Right hindlimb (tissue), 1 donor: ENCODE results near the gene CFAP73.
"Not testable (repeated sequence)": the region's sequence is repeated elsewhere in the genome, so short reads cannot be mapped to it uniquely, and the experiment has no call there.

Source experiments
- DNase-seq: peaks from one replicate; pipeline ENCODE4 v3.0.0-alpha.2; 2018

CFAP73 gene

DNA sequence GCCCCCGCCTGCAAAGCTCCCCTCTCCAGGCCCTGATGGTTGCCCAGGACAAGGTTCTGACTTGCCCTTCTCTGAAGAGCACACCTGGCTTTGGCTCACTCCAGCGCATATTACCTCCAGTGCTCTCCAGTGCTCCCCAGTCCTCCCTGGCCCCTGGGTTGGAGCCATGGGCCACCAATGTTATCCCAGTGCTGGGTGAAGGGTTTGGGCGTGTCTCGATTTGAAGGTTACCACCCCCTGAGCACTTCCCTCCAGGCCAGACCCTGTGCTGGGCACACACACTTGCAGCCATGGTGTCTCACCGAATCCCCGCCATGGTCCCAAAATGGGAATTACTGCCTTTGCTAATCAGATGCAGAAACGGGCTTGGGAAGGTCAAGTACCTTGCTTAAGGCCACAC lies 47.1 kb downstream of the CFAP73 start:
- no peak for DNase-seq

DNA sequence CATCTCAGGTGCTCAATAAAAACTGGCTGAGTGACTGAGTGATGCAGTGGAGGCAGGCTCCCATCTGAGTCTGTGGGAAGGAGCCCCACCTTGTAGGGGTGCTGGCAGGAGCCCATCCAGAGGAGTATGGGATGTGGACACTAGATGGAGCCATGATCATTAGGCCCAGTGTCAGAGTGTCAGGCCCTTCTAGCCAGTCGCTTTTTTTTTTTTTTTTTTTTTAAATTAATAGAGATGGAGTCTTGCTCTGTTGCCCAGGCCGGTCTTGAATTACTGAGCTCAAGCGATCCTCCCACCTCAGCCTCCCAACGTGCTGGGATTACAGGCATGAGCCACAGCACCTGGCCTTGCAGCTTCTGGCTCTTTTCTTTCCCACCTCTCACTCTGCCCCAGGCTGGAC lies 47.5 kb downstream of the CFAP73 start:
- peak; percentile 79 for DNase-seq

DNA sequence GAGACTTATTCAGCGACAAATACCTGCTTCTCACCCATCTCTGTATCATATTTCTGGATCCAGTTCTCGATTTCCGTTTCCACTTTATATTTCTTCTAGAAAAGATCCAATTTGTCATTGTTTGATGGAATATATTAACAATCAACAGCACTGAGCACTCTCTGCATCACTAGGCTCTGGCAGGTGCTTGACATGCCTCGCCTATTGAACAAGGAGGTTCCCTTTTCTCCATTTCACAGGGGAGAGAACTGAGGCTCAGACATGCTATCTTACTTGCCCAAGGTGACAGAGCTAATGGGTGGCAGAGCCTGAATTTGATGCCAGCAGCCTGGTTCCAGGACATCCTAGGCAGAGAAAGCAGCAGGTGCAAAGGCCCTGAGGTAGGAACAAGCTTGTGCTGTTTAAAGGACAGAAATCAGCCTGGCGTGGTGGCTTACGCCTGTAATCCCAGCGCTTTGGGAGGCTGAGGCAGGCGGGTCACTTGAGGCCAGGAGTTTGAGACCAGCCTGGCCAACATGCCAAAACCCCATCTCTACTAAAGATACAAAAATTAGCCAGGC lies 48.1 kb downstream of the CFAP73 start:
- no peak for DNase-seq

DNA sequence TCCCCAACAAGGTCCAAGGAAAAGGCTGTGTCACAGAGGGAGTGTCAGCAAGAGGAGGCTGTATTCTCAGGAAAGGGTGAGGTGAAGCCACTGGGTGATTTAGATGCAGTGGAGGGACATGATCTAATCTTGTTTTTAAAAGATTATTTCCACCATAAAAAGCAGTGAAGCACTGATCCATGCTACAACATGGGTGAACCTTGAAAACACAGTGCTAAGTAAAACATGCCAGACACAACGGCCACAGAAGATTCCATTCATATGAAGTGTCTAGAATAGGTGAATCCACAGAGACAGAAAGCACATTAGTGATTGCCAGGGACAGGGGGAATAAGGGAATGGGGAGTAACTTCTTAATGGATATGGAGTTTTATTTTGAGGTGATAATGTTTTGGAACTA lies 48.8 kb downstream of the CFAP73 start:
- no peak for DNase-seq

DNA sequence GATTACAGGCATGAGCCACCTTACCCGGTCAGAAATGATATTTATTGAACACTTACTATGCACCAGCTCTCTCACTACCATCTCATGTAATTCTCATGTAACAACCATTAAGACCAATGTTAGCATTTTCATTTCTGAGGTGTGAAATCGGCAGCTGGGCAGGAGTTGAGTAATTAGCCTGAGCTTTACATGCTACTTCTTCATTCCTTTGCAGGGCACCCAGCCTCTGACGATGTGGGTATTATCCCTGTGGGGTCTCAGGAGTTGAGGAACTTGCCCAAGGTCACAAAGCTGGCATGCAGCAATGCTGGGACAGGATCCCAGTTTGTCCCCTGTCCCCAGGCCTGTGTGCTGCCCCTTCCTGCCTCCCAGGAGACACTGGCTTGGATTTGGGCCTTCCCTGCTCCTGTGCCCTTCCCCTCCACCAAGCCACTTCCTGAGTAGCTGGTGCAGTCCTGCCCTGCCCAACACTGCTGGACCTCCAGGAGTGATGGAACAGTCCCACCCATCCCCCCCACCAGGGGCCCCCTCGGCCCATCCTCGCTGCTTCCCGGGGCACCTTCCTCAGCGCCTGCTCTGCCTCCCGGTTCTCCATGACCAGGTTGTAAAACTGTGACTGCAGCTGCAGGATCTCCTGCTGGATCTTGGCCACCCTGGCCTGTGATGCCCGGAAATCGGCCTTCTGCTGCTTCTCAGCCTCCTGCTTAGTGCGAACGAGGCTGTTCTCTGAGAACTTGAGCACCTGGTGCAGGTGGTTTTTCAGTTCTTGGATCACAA lies 50.7 kb downstream of the CFAP73 start:
- DNase-seq = no peak

GRCh38 chr12:113201187-113202177 lies 52.0 kb downstream of the CFAP73 start:
- DNase-seq = no peak

GRCh38 chr12:113202300-113203075 lies 53.0 kb downstream of the CFAP73 start:
- DNase-seq = no peak

DNA sequence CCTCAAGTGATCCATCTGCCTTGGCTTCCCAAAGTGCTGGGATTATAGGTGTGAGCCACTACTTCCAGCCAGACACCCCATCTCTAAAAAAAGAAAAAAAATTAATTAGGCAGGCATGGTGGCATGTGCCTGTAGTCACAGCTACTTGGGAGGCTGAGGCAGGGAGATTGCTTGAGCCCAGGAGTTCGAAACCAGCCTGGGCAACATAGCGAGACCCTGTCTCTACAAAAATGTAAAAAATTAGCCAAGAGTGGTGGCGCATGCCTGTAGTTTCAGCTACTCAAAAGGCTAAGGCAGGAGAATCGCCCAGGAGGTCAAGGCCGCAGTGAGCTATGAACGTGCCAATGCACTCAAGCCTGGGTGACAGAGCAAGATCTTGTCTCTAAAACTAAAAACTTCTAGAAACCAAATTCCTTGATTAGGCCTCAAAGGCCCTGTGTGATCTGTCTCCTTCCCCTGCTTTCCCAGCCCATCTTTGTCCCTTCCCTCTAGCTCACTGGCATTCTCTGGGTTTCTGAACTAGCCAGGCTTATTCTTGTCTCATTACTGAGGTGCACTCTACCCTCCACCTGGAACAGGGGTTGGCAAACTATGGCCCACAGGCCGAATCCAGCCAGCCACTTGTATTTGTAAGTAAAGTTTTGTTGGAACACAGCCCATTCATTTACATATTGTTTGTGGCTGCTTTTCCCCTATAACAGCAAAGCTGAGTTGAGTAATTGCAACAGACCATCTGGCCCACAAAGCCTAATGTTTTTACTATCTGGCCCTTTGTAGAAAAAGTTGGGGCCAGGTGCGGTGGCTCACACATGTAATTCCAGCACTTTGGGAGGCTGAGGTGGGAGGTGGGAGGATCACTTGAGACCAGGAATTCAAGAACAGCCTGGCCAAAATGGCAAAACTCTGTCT lies 54.6 kb downstream of the CFAP73 start:
- no peak for DNase-seq

DNA sequence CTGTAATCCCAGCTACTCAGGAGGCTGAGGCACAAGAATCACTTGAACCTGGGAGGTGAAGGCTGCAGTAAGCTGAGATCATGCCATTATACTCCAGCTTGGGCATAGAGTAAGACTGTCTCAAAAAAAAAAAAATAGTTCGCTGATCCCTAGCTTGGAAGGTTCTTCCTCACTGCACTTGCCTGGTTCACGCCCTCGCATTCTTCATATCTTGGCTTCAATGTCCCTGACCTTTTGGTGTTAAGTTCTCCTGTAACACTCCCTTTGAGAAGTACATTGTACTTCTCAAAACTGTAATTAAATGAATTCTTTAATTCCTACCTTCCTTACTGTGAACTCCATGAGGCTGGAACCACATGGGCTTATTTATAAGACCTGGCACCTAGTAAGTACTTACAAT lies 55.3 kb downstream of the CFAP73 start:
- DNase-seq = no peak

DNA sequence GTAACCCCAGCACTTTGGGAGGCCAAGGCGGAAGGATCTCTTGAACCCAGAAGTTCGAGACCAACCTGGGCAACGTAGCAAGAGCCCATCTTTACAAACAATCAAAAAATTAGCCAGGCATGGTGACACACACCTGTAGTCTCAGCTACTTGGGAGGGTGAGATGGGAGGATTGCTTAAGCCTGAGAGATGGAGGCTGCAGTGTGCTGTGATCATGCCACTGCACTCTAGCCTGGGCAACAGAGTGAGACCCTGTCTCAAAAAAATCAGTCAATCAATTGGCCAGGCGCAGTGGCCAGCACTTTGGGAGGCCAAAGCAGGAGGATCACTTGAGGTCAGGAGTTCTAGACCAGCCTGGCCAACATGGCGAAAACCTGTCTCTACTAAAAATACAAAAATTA lies 57.3 kb downstream of the CFAP73 start:
- not testable (repeated sequence) for DNase-seq

DNA sequence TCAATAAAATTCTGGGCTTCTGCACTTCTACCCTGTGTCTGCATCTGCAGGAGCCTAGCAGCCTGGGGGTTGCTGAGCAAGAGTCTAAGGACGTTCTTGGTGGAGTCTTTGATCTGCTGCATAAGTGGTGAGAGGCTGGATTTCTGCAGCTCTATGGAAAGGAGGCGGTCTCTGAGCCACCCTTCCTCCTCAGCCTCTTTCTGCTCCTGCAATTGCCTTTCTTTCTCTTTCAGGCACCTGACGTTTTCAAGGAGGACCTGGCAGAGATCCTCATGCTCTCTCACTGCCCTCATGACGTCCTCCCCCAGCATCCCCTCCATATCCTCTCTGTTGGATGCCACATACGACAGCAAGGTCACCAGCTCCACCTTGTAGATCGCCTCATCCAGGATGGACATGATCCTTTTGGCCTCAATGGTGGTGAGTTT lies 58.1 kb downstream of the CFAP73 start:
- DNase-seq = no peak

DNA sequence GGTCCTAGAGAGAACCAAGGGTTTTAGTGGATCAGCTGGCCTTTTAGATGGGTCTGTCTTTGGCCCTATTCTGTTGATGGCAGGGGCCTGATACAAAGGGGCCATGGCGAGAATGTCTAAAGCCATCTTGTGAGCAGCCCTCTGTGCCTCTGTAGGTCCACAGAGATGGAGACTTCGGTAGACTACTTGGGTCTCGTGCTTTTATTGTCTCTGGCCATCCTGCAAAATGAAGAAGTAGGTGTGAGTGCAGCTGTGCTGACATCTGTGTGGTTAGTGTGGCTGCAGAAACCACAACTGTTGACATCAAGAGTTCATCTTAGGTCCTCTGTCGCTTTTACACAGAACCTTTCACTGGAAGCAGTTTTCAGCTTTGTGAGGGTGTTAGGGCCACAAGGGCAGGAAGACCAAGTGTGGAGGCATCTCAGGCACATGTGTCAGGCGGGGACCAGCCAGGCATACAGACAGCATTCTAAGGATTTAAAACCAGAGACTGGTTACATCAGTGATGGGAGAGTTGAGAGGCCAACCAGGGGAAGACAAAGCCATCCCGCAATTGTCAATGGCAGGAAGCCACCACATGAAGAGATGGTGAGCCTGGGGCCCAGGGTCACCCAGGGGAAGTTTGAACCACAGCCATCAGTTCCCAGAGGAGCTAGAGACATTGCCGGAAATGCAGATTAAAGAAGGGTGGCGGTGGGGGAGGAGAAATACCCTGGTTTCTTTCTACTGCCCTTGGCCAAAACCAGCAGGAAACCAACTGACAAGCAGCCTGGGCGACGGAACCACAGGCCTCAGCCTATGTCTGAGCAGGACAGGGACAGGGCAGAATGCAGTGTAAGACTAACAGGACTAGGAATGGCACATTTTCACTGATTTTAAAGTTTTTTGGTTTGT lies 58.8 kb downstream of the CFAP73 start:
- DNase-seq = peak; percentile 55
